Activated naive CD4-positive, alpha-beta T cell treated with anti-CD3 and anti-CD28 coated beads for 36 hours (primary cell): ENCODE data around the gene FETUB. TPM values are rescaled to one million over a fixed set of nuclear protein-coding genes. Genes with fewer than 3 reads are reported as not detected.

ENCODE experiments used
- CTCF ChIA-PET: fragments of 350-600 bp; sonication (Branson Sonifier 250); formaldehyde crosslinking; loops from one replicate; lab custom pipeline; 2021; ENCODE audit warnings: antibody characterized with exemption; lab: Charles Lee
- DNase-seq: peaks from one replicate; pipeline ENCODE4 v3.0.0-alpha.2; 2020
- H3K27ac Mint-ChIP-seq: one replicate; pipeline ENCODE4 v1.8.0; 2021; ENCODE audit warnings: mild to moderate bottlenecking, mixed read lengths
- H3K27me3 Mint-ChIP-seq: one replicate; pipeline ENCODE4 v1.8.0; 2021; ENCODE audit warnings: low read depth, mixed read lengths
- H3K36me3 Mint-ChIP-seq: one replicate; pipeline ENCODE4 v1.8.0; 2021; ENCODE audit warnings: low read depth, mixed read lengths
- H3K4me1 Mint-ChIP-seq: one replicate; pipeline ENCODE4 v1.8.0; 2021; ENCODE audit warnings: low read depth, mixed read lengths
- H3K4me3 Mint-ChIP-seq: one replicate; pipeline ENCODE4 v1.8.0; 2021; ENCODE audit warnings: mild to moderate bottlenecking, moderate library complexity, mixed read lengths
- H3K9me3 Mint-ChIP-seq: one replicate; pipeline ENCODE4 v1.8.0; 2021; ENCODE audit warnings: mixed read lengths
- intact Hi-C: fragments of 100-400 bp; cut with micrococcal nuclease; formaldehyde crosslinking; loops from one replicate; pipeline ENCODE4 v1.15.1; 2023
- total RNA-seq, 2 experiments: library from RNA; stranded (reverse); gene quantifications; one replicate each; pipeline ENCODE4 v1.2.3, GENCODE V29; 2021

Gene FETUB
- total RNA-seq, 2 experiments from 2014 or later, result not detected

- intact Hi-C loops, result loop anchor here (5.0 to 10.0 kb wide), 2 partner anchors 373 to 550 kb away; no protein-coding TSS in a partner anchor
- CTCF ChIA-PET, result interaction anchor here (0.6 to 6.2 kb wide), 49 partner anchors 9 to 746 kb away, joined by 3 to 99 read pairs (median 4); partner anchors contain the start of genes DNAJB11, EIF4A2, RFC4 and RPL39L
- Mint-ChIP-seq H3K9me3 (no peaks in the 10 kb centered on the region), H3K4me1 (peaks cover 18% of the 10 kb centered on the region), H3K27ac (no peak overlapping the region), H3K36me3 (no peaks in the 10 kb centered on the region), H3K27me3 (peaks cover 17% of the 10 kb centered on the region), H3K4me3 (peak overlapping the region; percentile 50)
- peak; percentile 89 for DNase-seq
Observed at GRCh38 chr3:186614597-186615483, 25.4 kb upstream of the FETUB start.

- Mint-ChIP-seq H3K4me1 (peaks cover 18% of the 10 kb centered on the region), H3K4me3 (no peak overlapping the region), H3K27me3 (peaks cover 17% of the 10 kb centered on the region), H3K36me3 (no peaks in the 10 kb centered on the region), H3K9me3 (no peaks in the 10 kb centered on the region), H3K27ac (no peak overlapping the region)
- intact Hi-C loops, result loop anchor here (2.0 to 10.0 kb wide), 4 partner anchors 49 to 673 kb away; partner anchors contain the start of gene TBCCD1
- no peak for DNase-seq
- CTCF ChIA-PET, result interaction anchor here (0.7 to 6.2 kb wide), 46 partner anchors 8 to 957 kb away, joined by 3 to 99 read pairs (median 6); partner anchors contain the start of genes DNAJB11, ETV5 and HRG
Observed at GRCh38 chr3:186616299-186616617, 23.9 kb upstream of the FETUB start.

- CTCF ChIA-PET, result interaction anchor here (0.6 to 6.2 kb wide), 63 partner anchors 9 to 958 kb away, joined by 3 to 99 read pairs (median 5); partner anchors contain the start of genes DNAJB11, ETV5 and HRG
- intact Hi-C loops, result loop anchor here (1.0 to 10.0 kb wide), 18 partner anchors 26 to 957 kb away; partner anchors contain the start of genes DNAJB11, RFC4 and TBCCD1
- peak overlapping the region; percentile 81 for H3K27ac Mint-ChIP-seq
Observed at GRCh38 chr3:186617036-186617946, 22.9 kb upstream of the FETUB start.

GRCh38 chr3:186618318-186618938, 21.8 kb upstream of the FETUB start:
- Mint-ChIP-seq H3K27me3 (peaks cover 13% of the 10 kb centered on the region), H3K9me3 (no peaks in the 10 kb centered on the region), H3K36me3 (no peaks in the 10 kb centered on the region), H3K4me3 (no peak overlapping the region), H3K4me1 (peaks cover 18% of the 10 kb centered on the region), H3K27ac (no peak overlapping the region)
- intact Hi-C loops, result loop anchor here (5.0 to 10.0 kb wide), 2 partner anchors 376 to 546 kb away; no protein-coding TSS in a partner anchor
- CTCF ChIA-PET, result interaction anchor here (0.6 to 6.2 kb wide), 10 partner anchors 10 to 958 kb away, joined by 3 to 99 read pairs (median 8); no protein-coding TSS in a partner anchor
- DNase-seq, result no peak

More at GRCh38 chr3:186617036-186617946, 22.9 kb upstream of the FETUB start:
- peak; percentile 97 for DNase-seq
- H3K4me1 Mint-ChIP-seq, result peaks cover 18% of the 10 kb centered on the region
- H3K9me3 Mint-ChIP-seq, result no peaks in the 10 kb centered on the region
- H3K4me3 Mint-ChIP-seq, result peak overlapping the region; percentile 56
- H3K36me3 Mint-ChIP-seq, result no peaks in the 10 kb centered on the region
- peaks cover 16% of the 10 kb centered on the region for H3K27me3 Mint-ChIP-seq

- Mint-ChIP-seq H3K4me3 (no peak overlapping the region), H3K4me1 (peaks cover 13% of the 10 kb centered on the region), H3K27ac (no peak overlapping the region), H3K9me3 (no peaks in the 10 kb centered on the region), H3K27me3 (peaks cover 11% of the 10 kb centered on the region), H3K36me3 (no peaks in the 10 kb centered on the region)
- no peak for DNase-seq
- intact Hi-C loops, result loop anchor here (5.0 to 10.0 kb wide), 2 partner anchors 377 to 545 kb away; no protein-coding TSS in a partner anchor
- CTCF ChIA-PET, result interaction anchor here (0.7 to 1.4 kb wide), 2 partner anchors 79 to 641 kb away, joined by 3 to 4 read pairs; no protein-coding TSS in a partner anchor
Observed at GRCh38 chr3:186619787-186620212, 20.4 kb upstream of the FETUB start.

GRCh38 chr3:186620213-186621092, 19.7 kb upstream of the FETUB start:
- H3K27me3 Mint-ChIP-seq, result peaks cover 9% of the 10 kb centered on the region
- intact Hi-C loops, result no loop called here
- no peak overlapping the region for H3K4me3 Mint-ChIP-seq
- no peak overlapping the region for H3K27ac Mint-ChIP-seq
- peaks cover 10% of the 10 kb centered on the region for H3K4me1 Mint-ChIP-seq
- H3K36me3 Mint-ChIP-seq, result no peaks in the 10 kb centered on the region
- no peak for DNase-seq
- no peaks in the 10 kb centered on the region for H3K9me3 Mint-ChIP-seq
- CTCF ChIA-PET, result interaction anchor here (0.6 to 1.4 kb wide), 5 partner anchors 8 to 642 kb away, joined by 3 to 5 read pairs (median 3); partner anchors contain the start of gene AHSG

GRCh38 chr3:186621894-186622650, 18.1 kb upstream of the FETUB start:
- no peaks in the 10 kb centered on the region for H3K9me3 Mint-ChIP-seq
- intact Hi-C loops, result no loop called here
- CTCF ChIA-PET, result interaction anchor here (0.5 to 1.9 kb wide), 5 partner anchors 7 to 144 kb away, joined by 3 to 11 read pairs (median 4); no protein-coding TSS in a partner anchor
- H3K27me3 Mint-ChIP-seq, result peaks cover 9% of the 10 kb centered on the region
- no peak for DNase-seq
- no peak overlapping the region for H3K27ac Mint-ChIP-seq
- peaks cover 2% of the 10 kb centered on the region for H3K4me1 Mint-ChIP-seq
- H3K4me3 Mint-ChIP-seq, result no peak overlapping the region
- H3K36me3 Mint-ChIP-seq, result no peaks in the 10 kb centered on the region

GRCh38 chr3:186622651-186623310, 17.4 kb upstream of the FETUB start:
- peaks cover 4% of the 10 kb centered on the region for H3K27me3 Mint-ChIP-seq
- CTCF ChIA-PET, result interaction anchor here (0.5 to 1.9 kb wide), 3 partner anchors 8 to 143 kb away, joined by 3 to 11 read pairs (median 7); no protein-coding TSS in a partner anchor
- H3K36me3 Mint-ChIP-seq, result no peaks in the 10 kb centered on the region
- no peak overlapping the region for H3K4me3 Mint-ChIP-seq
- intact Hi-C loops, result no loop called here
- DNase-seq, result no peak
- H3K9me3 Mint-ChIP-seq, result no peaks in the 10 kb centered on the region
- no peaks in the 10 kb centered on the region for H3K4me1 Mint-ChIP-seq
- no peak overlapping the region for H3K27ac Mint-ChIP-seq

GRCh38 chr3:186624598-186624997, 15.6 kb upstream of the FETUB start:
- CTCF ChIA-PET, result no interaction called here
- no peak for DNase-seq
- H3K4me3 Mint-ChIP-seq, result no peak overlapping the region
- H3K27me3 Mint-ChIP-seq, result no peaks in the 10 kb centered on the region
- H3K9me3 Mint-ChIP-seq, result no peaks in the 10 kb centered on the region
- intact Hi-C loops, result no loop called here
- no peaks in the 10 kb centered on the region for H3K4me1 Mint-ChIP-seq
- no peaks in the 10 kb centered on the region for H3K36me3 Mint-ChIP-seq
- H3K27ac Mint-ChIP-seq, result no peak overlapping the region
